Measurements from ENCODE around the gene CCDC126.
"Not testable (repeated sequence)": the region's sequence is repeated elsewhere in the genome, so short reads cannot be mapped to it uniquely, and the experiment has no call there.

Gene CCDC126, protein sequence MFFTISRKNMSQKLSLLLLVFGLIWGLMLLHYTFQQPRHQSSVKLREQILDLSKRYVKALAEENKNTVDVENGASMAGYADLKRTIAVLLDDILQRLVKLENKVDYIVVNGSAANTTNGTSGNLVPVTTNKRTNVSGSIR

DNA sequence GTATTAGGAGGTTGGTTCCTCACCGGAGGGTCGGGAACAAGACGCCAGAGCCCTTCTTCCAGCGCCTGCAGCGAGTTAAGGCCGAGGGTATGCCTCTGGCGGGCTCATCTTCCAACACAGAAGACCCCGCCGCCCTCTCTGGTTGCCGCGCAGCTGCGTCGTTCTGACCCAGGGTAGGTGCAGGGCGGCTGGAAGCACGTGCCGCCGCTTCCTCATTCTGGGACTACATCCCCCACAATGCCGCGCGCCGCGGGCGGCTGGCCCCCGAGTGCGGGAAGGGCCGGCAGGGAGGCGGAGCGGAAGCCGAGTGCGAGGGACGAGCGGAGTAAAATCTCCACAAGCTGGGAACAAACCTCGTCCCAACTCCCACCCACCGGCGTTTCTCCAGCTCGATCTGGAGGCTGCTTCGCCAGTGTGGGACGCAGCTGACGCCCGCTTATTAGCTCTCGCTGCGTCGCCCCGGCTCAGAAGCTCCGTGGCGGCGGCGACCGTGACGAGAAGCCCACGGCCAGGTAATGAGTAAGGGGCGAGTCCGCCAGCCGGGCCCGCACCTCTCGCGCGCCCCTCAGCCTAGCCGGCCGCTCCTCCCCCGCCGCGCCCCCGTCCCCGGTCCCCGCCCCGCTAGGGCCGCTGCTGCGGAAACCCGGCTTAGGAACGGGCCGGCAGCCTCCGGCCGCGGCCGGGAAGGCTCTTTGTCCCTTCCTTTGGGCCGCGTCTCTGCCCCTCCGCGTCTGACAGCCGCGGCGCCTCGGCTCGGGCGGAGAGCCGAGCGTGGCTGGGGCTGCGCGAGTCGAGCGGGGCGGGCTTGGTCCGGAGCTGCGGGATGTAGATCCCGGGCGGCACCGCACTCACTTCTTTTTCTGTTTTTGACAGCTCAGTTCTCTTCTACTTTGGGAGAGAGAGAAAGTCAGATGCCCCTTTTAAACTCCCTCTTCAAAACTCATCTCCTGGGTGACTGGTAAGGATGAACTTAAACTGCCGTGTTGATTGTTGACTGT is at the start of gene CCDC126:
TSS of gene CCDC126 (plus strand) at position 289 of the 998 bp plus-strand sequence. CDS start 13,934 bp downstream, outside the sequence.
- DNase-seq = peak; percentile 54 to 77 (median 76)

DNA sequence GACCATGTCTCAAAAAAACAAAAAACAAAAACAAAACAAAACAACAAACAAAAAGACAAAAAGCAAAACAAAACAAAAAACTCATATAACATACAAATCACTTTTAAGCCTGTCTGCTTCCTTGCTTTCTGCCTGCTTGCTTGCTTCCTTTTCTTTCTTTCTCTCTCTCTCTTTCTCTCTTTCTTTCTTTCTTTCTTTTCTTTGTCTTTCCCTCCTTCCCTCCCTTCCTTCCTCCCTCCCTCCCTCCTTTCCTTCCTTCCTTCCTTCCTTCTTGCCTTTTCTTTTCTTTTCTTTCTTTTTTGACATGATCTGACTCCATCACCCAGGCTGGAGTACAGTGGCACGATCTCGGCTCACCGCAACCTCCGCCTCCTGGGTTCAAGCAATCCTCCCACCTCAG is 49.5 kb upstream of the CCDC126 start:
- no peak for DNase-seq

DNA sequence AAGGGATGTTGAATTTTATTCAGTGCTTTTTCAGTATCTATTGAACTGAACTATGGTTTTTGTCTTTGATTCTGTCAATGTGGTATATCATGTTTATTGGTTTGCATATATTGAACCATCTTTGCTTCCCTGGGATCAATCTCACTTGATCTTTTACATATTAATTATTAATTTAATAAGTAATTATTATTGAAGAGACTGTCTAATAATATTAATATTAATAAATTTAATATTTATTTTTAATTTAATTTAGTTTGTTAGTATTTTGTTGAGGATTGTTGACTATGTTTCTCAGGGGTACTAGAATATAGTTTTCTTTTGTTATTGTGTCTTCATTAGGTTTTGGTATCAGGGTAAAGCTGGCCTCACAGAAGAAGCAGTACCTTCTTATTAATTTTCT is 38.9 kb upstream of the CCDC126 start:
- no peak for DNase-seq

DNA sequence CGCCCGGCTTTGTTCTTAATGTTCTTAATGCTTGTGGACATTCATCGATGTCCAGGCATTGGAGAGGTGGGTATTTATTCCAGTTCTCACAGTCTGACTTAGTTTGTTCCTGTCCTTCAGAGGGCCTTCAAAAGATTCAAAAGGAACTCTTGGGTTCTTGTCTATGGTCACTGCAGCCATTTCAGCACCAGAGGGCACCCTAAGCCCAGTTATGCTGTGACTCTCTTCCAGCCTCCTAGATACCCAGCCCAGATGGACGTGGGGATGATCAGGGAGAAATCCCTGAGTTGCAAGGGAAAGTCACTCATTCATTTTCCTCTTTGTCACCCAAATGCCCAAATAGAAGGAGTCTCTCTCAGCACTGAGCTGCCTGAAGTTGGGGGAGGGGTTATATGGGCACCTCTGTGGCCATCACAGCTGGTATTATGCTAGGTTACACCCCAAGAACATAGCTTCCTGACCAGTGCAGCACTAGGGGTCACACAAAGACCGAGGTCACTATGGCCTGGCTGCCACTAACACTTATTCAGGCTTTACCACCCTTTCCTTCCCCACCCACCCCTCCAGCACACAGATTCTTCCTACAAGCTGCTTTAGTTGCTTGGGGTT is 26.5 kb upstream of the CCDC126 start:
- peak; percentile 34 to 61 (median 48) for DNase-seq

DNA sequence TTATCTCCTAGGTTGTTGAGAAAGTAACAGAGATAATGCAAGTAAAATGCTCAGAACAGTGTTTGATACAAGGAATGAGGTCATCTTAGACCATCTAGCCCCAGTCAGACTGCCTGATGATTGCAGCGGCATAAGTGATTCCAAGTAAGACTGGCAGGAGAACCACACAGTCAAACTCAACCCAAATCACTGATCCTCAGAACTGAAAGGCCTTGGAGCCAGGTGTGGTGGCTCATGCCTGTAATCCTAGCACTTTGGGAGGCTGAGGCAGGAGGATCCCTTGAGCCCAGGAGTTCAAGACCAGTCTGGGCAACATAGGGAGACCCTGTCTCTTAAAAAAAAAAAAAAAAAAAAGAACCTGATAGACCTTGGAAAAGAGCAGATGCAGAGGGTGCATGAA is 15.2 kb upstream of the CCDC126 start:
- not testable (repeated sequence) for DNase-seq

DNA sequence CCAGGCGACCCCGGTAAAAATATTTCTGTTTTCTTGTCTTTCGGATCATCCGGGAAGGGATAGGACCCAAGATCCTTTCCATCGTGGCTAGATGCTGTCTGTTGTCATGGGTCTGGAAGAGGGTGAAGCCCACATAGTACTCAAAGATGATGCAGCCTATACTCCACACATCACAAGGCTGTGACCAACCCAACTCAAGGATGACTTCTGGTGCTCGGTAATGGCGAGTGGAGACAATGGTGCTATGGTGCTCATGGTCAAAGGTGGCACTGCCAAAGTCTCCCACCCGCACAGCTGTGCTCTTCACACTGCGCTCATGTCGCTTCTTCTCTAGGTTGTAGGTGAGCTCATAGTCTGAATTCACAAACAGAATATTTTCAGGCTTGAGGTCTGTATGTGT is 11.9 kb upstream of the CCDC126 start:
- DNase-seq = not testable (repeated sequence)

DNA sequence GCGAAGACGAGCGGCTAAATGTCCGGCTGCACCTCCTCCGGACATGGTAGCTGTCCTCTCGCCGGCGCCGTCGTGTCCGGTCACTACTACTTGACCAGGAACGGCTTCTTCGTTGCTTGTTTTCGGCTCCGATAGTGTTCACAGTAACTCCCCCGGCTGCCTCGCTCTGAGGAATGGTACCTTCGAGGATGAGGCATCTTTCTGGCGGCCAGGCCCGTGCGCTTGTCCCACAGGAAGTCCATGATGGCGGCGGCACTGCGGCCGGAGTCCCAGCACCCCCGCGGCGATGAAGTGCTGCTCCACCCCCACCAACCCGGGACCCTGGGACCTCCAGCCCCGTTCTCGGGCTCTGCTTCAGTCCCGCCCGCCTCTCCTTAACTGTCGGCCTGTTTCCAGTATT is 11.0 kb upstream of the CCDC126 start:
- no peak for DNase-seq

DNA sequence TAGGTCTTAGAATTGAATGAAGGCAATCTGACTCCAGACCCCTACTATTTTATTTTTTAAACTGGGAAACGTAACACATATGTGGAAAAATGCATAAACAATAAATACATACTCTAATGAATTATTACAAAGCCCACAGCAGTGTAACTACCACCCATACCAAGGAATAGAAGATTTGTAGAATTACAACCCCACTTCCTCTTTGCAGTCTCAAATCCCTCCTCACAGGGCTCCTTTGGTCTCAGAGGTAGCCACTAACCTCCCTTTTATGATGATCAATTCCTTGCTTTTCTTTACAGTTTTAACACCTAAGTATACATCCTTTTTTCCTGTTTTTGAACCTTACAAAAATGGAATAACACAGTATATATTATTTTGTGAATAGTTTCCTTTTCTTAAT is 6.7 kb upstream of the CCDC126 start:
- DNase-seq = no peak

DNA sequence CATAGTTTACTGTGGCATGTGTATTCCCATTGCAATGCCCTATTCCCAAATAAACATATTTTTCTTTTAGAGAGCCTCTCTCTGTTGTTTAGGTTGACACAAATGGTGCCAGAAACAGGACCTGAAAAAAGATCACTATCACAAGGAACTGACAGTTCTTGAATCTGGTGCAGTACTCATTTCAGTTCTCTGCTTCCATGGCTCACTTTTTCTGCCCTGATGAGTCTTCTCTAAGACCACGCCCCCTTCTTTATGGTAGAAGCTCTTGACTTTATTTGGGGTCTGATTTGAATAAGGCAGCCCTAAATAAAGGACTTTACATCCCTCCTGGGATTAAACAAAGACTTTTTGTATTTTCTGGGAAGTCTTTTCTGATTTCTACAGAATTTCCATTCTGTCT is 3.5 kb upstream of the CCDC126 start:
- DNase-seq = no peak

DNA sequence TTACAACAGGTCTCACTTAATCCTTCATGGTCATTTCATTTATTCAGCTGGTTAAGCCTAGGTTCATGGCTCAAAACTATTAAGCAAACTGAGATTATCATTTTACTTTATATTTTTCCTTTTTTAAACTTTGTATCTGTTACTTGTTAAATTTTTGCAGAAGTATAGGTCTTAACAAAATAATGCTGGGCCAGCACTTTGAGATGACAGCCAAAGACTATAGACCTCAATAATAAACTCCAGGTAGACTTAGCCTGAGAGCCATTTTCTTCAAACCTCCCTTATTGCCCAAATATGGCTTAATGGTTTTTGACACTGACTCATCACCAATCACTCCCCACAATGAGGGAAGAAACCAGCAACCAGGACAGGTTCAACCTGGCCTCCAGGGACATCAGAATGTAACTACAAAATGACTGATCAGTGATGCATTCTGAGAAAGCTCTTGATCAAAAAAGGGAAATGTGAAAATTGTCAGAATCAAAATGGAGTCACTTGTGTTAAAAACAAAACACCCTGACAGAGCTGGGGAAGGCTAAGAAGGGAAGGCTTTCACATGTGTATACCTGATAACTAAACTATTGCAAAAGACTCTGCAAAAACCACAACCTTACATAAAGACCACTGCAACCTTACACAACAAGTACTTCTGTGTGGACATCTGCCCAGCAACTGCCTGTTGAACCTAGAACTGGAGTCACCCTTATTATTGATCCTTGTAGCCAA is 2.1 kb upstream of the CCDC126 start:
- DNase-seq = no peak

DNA sequence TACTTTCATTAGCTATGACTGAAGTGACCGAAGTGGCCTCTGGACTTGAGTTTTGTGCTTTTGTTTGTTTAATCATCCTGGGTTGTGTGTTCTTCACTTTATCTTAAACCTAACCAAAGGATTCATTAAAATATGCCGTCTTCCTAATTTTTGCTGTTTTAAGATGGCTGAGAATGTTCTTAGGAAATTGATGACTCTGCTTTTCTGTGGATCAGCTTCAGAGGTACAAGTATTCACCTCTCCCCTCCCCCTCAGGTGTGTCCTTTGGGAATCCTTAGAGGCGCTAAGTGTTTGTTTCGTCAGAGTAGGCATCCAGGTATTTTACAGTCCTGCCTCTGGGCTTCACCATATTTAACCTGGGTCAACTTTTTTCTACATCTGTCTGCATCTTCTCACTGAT is 1.1 kb downstream of the CCDC126 start:
- no peak for DNase-seq

DNA sequence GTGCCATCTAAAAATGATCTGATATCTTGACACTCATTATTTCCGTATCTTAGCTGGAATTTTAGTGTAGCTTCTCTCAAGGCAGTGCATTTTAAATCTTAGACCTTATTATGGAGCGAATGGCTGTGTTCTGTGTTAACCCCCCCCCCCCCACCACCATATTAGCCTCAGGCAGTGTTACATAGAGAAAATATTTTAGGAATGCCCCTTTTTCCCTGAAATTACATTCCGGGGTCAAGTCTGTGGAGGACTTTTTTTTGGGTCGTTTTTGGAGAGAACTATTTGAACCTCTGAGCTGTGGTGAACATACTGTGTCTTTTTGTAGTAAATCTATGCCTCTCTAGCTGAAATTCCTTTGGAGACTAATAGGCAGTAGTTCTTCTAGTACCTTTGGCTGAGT is 3.1 kb downstream of the CCDC126 start:
- DNase-seq = no peak

DNA sequence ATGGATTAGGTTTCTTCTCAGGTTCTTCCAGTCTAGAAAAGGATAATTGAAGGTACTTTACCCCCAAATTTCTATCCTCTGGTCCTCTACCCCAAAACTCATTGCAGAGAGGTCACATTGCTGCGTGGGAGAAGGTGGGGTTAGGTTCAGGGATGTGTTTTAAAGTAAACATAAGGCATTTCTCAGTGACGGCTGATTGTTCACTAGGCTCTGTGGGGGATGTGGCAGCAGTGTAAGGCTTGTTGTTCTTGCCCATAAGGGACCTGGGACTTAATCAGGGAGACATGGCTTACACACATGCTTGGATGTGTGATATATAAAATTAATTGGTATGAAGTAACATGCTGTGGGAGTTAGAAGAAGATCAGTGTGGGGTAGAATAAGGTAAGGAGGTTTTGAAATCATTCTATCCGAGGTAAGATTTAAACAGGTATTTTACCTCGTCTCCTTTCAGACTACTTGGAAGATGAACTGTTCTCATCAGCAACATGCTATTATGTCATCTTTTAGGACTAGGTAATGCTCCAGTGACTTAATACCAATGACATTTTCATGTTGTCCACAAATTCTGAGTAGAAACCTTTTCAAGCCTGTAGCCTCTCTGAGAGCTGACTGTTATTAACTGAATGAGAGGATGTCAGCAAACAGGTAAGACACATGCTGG is 6.6 kb downstream of the CCDC126 start:
- DNase-seq = no peak

DNA sequence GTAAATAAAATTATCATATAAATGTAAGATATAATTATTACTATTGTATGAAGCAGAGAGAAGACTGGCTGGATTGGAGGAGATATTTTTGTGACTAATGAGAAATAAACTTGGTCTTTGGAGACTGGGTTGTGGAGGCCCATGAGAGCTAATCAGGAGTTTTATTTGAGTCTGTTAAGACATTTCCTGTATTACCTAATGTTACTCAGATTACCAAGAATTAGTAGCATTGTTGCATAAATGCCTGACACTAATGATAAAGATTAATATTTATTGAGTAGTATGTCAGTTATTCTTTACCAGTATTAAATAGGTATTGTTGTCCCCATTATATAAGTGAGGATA is 7.1 kb downstream of the CCDC126 start:
- no peak for DNase-seq

DNA sequence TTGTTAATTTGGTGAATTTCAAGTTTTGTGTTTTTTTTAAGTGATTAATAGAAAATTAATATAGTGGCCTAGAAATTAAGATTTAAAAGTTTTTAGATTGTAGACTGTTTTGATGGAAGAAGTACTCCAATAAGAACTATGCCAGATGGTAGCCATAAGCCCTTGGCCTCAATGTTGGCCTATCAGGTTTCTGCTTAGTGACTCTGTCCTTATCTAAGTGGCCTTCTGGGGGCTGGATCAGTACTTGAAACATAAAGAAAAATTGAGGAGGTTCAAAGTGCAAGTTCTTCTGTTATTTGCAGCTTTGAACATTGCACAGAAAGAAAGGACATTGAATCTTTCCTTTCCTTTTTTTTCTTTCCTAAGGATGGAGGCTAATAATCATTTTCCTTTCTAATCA is 9.9 kb downstream of the CCDC126 start:
- DNase-seq = no peak

DNA sequence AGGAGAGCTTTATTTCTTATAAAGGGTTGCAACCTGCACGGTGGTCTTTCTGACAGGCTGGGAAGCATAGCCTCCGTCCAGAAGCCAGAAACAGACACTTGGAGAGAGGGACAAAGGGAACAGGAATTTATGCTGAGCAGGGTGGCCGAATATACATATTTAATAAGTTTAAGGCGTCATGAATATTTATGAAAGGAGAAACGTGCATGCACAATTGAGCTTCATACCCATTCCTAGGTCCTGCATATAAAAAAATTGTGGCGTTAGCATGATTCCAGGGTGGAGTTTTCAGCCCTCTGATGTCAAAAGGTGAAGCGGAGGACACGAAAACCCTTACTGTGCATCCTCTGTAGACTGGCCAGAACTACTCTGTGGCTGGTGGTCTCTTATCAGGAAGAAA is 10.7 kb downstream of the CCDC126 start:
- no peak for DNase-seq

DNA sequence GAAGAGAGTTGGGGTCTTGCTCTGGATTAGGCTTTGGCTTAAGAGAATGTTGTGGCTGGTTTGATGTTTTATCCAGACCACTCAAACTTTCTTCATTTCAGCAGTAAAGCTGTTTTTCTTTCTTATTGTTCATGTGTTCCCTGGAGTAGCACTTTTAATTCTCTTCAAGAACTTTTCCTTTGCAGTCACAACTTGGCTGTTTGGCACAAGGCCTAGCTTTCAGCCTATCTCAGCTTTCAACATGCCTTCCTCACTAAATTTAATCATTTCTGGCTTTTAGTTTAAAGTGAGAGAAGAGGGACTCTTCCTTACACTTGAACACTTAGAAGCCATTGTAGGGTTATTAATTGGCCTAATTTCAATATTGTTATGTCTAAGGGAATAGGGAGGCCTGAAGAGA is 18.1 kb downstream of the CCDC126 start:
- DNase-seq = no peak

DNA sequence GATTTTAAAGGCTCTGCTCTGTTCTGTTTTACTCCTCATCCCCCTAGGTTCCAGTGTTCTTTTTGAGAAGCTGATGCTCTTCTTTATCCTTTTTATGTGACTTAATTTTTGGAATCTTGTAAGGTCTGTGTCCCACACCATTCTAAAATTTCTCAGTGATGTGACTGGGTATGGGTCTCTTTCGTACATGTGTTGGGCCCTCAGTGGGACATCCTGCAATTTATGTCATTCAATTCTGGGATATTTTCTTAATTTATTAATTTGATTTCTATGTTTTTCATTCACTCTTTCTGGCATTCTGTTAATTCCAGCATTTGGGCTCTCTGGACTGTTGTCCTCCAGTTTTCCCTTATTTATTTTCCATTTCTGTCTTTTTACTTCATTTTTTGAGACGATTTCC is 19.4 kb downstream of the CCDC126 start:
- DNase-seq = no peak

DNA sequence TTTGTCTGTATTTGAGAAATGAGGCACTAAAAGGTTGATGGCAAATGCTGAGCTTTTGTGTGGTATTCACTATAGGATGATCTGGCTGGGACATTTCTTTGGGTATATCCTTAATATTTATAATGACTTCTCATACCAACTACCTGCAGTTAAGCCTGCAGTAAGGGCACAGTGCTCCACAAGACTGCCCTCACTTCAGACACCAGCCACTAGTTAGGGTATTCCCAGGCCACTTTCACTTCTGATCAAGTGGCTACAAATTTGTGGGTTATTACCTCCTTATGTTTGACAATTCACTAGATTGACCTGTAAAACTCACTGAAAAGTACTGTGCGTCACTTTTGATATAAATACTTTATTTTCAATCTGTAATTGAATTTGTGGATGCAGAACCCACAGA is 20.3 kb downstream of the CCDC126 start:
- no peak for DNase-seq

DNA sequence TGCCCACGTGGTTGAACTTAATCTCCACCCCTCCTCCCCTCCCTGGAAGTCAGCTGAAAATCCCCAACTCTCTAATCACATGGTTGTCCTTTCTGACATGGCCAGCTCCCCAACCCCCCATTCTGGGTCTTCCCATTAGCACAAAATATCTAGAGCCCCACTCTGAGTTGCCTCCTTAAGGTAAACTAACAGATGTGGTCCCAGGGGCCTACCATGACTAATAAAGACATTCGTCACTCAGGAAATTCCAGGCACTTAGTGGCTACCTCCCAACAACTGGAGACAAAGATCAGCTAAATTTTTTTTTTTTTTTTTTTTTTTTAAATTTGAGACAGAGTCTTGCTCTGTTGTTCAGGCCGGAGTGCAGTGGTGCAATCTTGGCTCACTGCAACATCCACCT is 21.1 kb downstream of the CCDC126 start:
- DNase-seq = no peak

DNA sequence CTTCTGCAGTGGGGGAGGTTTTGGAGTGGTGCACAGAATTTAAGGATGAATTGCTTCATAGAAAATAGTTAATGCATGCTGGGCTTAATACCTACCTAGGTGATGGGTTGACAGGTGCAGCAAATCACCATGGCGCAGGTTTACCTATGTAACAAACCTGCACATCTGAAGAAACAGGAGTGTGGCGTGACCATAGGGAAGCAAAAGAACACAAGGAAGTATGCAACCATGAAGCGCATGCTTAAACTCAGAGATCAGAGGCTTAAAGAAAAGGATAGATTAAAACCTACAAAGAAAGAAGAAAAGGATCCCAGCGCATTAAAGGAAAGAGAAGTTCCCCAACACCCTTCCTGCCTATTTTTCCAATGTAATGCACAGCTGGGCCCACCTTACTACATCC is 22.0 kb downstream of the CCDC126 start:
- no peak for DNase-seq

DNA sequence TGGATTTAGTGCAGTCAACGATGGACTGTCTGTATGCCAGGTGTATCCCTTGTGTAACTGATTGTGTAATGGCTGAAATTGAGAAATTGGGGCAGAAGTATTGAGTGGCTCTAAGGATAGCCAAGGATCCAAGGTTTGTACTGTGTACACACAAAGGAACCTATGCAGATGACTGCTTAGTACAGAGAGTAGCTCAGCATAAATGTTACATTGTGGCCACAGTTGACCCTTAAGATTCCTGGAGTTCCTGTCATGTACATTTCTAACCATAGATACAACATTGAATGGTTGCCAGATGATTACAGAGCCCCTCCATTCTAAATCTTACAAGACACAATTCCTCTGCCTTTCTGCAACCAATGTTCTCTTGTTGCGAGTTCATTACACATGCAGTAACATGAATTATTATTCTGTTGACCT is 25.3 kb downstream of the CCDC126 start:
- no peak for DNase-seq

DNA sequence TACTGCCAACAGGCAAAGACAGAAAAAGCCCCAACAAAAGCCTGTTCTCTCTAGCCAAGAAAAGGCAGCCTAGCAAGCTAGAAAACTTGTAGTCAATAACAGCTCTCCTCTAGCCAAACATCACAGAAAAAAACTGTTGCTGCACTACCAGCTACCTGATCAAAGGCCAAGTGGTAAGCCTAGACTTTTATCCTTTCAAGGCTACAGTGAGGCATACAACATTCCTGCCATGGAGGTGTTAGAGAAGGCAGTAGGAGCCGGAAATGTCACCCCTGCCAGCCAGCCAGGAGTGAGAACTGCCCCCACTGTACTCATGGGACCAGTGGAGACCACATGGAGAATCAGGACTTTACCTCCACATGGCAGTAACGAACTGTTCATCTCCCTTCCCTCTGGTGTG is 31.2 kb downstream of the CCDC126 start:
- no peak for DNase-seq

Data from stimulated activated naive CD4-positive, alpha-beta T cell (primary cell).